Measurements from ENCODE around the gene DOC2B.

The DOC2B gene

DNA sequence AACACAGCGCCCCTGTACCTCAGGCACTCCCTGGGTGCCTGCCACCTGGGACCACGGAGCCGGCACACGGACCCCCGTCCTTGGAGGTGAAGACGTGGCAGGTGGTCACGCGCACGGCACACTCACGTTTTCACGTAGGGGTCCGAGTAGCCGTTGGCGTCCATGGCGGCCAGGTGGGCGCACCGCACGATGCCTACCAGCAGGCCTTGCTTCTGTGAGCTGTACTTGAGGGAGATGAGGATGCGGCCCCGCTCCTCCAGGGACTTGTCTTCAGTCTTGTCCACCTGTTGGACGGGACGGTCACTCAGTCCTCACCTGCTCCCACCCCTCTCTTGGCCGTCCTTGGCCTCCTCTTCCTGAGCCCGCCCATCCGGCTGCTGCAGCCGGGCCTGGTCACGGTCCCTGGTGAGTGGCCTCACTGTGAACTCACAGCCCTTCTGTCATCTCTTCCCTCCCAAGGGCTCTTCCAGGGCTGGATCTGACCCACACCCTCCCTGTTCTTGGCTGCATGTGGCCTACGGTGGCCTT, 25.3 kb downstream of the DOC2B start:
- DNase-seq (ENCODE audit: low read depth): no peak
- TF ChIP-seq, protein P1, sequence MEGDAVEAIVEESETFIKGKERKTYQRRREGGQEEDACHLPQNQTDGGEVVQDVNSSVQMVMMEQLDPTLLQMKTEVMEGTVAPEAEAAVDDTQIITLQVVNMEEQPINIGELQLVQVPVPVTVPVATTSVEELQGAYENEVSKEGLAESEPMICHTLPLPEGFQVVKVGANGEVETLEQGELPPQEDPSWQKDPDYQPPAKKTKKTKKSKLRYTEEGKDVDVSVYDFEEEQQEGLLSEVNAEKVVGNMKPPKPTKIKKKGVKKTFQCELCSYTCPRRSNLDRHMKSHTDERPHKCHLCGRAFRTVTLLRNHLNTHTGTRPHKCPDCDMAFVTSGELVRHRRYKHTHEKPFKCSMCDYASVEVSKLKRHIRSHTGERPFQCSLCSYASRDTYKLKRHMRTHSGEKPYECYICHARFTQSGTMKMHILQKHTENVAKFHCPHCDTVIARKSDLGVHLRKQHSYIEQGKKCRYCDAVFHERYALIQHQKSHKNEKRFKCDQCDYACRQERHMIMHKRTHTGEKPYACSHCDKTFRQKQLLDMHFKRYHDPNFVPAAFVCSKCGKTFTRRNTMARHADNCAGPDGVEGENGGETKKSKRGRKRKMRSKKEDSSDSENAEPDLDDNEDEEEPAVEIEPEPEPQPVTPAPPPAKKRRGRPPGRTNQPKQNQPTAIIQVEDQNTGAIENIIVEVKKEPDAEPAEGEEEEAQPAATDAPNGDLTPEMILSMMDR (IDR thresholded peaks at IDR 0.05; ENCODE audit: control insufficient read depth, insufficient read depth, low read depth, low read length, missing control alignments): no peak
- no peak overlapping the region for H3K4me3 ChIP-seq (ENCODE audit: control insufficient read depth, low read depth, low read length)

DNA sequence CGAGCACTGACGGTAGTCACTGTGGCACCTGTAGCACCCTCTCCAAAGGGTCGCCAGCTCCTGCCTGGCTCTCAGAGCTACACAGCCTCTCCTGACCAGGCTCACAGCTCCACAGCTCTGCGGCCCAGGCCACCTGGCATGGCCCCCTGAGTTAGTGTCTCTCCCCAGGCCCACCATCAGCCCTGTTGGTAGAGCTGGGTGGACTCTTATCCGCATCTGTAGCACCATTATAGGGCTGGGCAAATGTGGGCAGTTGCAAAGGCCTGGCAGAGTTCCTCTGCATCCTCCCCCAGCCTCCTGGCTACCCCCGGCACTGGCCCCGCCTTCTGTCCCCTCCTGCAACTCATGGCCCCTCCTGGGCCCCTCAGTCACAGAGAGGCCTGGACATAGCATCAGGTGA, 25.9 kb downstream of the DOC2B start:
- DNase-seq (ENCODE audit: low read depth): no peak
- no peak overlapping the region for H3K4me3 ChIP-seq (ENCODE audit: control insufficient read depth, low read depth, low read length)
- TF ChIP-seq, protein P1 (IDR thresholded peaks at IDR 0.05; ENCODE audit: control insufficient read depth, insufficient read depth, low read depth, low read length, missing control alignments): no peak

DNA sequence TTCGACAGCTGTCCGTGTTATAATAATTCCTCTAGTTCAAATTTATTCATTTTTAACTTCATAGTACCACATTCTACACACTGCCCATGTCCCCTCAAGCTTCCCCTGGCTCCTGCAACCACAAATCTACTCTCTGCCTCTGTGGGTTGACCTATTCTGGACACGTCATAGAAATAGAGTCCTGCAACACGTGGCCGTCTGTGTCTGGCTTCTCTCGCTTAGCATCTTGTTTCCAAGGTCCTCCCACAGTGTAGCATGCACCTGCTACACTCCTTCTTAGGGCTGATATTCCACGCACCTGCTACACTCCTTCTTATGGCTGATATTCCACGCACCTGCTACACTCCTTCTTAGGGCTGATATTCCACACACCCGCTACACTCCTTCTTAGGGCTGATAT, 27.6 kb downstream of the DOC2B start:
- TF ChIP-seq, protein P1 (IDR thresholded peaks at IDR 0.05; ENCODE audit: control insufficient read depth, insufficient read depth, low read depth, low read length, missing control alignments): no peak
- H3K4me3 ChIP-seq (ENCODE audit: control insufficient read depth, low read depth, low read length): no peak overlapping the region
- DNase-seq (ENCODE audit: low read depth): no peak

DNA sequence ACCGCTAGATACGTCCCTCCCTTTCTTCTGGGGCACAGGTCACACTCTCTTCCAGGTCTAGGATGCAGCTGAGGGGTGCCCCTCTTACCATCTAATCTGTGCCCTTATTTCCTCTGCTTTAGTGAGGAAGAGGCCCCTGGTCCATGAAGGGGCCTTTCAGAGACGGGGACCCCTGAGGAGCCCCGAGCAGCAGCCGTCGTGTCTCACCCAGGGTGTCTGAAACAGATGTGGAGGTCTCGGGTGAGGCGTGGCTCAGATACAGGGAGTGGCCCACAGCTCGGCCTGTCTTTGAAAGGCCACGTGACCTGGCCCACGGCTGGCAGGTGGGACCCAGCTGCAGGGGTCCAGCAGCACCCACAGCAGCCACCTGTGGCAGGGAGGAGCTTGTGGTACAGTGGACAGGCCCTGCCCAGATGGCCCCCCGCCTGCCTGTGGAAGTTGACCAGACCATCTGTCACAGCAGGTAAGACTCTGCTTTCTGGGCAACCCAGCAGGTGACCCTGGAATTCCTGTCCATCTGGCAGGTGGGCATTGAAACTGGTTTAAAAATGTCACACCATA, 28.5 kb downstream of the DOC2B start:
- no peak overlapping the region for H3K4me3 ChIP-seq (ENCODE audit: control insufficient read depth, low read depth, low read length)
- DNase-seq (ENCODE audit: low read depth): no peak
- TF ChIP-seq, protein P1 (IDR thresholded peaks at IDR 0.05; ENCODE audit: control insufficient read depth, insufficient read depth, low read depth, low read length, missing control alignments): no peak

DNA sequence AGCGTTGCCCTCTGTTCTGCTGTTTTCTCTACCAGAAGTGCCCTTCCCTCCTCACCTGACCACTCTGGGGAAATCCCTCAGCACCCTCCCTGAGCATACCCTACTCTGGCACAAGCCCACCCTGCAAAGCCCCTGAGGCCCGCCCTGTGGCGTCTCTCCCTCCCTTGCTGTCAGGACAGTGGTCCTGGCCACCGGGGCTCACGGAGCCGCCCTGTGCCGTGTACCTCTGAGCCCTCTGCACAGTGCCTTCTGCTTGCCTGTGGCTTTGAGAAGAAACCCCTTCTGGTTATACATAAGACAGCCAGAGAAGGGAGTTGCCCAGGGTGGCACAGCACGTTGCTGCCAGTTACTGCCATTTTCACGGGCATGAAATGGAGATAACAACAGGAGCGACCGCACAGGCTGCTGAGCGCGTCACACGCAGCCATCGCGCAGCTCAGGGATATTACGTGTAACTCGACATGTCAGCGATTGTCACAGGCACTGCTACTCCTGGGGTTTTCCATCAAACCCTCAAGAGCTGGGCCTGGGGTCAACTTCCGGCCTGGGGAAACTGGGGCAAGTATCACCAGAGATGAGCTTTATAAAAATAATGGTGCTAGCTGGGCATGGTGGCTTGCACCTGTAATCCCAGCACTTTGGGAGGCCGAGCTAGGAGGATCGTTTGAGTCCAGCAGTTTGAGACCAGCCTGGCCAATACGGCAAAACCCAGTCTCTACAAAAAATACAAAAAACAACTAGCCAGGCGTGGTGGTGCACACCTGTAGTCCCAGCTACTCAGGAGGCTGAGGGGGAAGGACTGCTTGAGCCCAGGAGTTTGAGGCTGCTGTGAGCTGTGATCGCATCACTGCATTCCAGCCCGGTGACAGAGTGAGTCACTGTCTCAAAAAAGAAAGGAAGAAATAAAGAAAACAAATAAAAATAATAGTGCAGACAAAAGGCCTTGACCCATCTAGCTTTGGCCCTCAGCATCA, 29.3 kb downstream of the DOC2B start:
- no peak overlapping the region for H3K4me3 ChIP-seq (ENCODE audit: control insufficient read depth, low read depth, low read length)
- TF ChIP-seq, protein P1 (IDR thresholded peaks at IDR 0.05; ENCODE audit: control insufficient read depth, insufficient read depth, low read depth, low read length, missing control alignments): no peak
- DNase-seq (ENCODE audit: low read depth): no peak

DNA sequence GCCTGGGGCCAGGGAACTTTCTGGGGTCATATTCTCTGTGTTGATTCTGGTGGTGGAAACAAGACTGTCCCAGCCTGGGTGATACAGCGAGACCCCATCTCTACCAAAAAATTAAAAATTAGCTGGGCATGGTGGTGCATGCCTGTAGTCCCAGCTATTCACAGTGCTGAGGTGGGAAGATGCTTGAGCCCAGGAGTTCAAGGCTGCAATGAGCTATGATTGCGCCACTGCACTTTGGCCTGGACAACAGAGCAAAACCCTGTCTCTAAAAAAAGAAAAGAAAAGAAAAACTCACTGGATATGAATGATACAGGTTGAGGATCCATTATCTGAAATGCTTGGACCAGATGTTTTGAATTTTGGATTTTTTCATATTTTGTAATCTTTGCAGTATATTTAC, 30.4 kb downstream of the DOC2B start:
- H3K4me3 ChIP-seq (ENCODE audit: control insufficient read depth, low read depth, low read length): no peak overlapping the region
- TF ChIP-seq, protein P1 (IDR thresholded peaks at IDR 0.05; ENCODE audit: control insufficient read depth, insufficient read depth, low read depth, low read length, missing control alignments): no peak

More for the DNA sequence above, 30.4 kb downstream of the DOC2B start:
- no peak for DNase-seq (ENCODE audit: low read depth)

Measured in AG09309 (cell line).